ENCODE data around the gene AGBL3.

GRCh38 chr7:135114622-135115021 lies 128.3 kb downstream of the AGBL3 start:
- TF ChIP-seq POLR2A (IDR thresholded peaks at IDR 0.05) = no peak
- TF ChIP-seq CTCF (IDR thresholded peaks at IDR 0.05) = no peak

All from transverse colon (tissue), 3 donors.